SK-N-SH (cell line): ENCODE data around the gene MAML3. TPM values are rescaled to one million over a fixed set of nuclear protein-coding genes. Genes with fewer than 3 reads are reported as not detected.

Experiments
- CTCF ChIA-PET: fragments of 300-600, 350-600 bp; formaldehyde crosslinking; extraction: SDS; loops from one replicate; lab custom pipeline; 2021; lab: Yijun Ruan, JAX
- POLR2A ChIA-PET: fragments of 350-600 bp; sonication (Branson Sonifier 250); formaldehyde crosslinking; extraction: SDS; loops from one replicate; lab custom pipeline; 2020; ENCODE audit warnings: antibody characterized with exemption, inconsistent platforms; lab: Yijun Ruan, JAX
- DNase-seq: peaks from one replicate; pipeline ENCODE4 v3.0.0; 2012
- H2AFZ ChIP-seq: fragments of 200-600 bp; sonication (generic); 2 replicates; pipeline ENCODE4 v1.8.1; 2016; ENCODE audit warnings: antibody characterized with exemption, mild to moderate bottlenecking, low read depth
- H3F3A ChIP-seq: fragments of 200-600 bp; sonication (generic); replicated peaks from 2 replicates; pipeline ENCODE3; 2016; ENCODE audit warnings: antibody characterized with exemption, mild to moderate bottlenecking; ENCODE audit not compliant: insufficient read depth
- H3K27ac ChIP-seq, 2 experiments: fragments of 200-500 bp in 1 of 2; fragments of 200-600 bp in 1 of 2; sonication (Bioruptor generic) in 1 of 2; sonication (generic), shearing (Covaris generic) in 1 of 2; 2 replicates each; pipeline versions ENCODE4 v1.5.1 to v1.6.1; 2014 to 2016; ENCODE audit warnings: low read depth in 2 of 2, inconsistent platforms in 1 of 2, low read length in 1 of 2, mild to moderate bottlenecking in 1 of 2, mixed read lengths in 1 of 2
- H3K27me3 ChIP-seq: fragments of 200-600 bp; sonication (generic), shearing (Covaris generic); 2 replicates; pipeline ENCODE4 v1.6.1; 2016; ENCODE audit warnings: mixed run types; ENCODE audit not compliant: insufficient read depth
- H3K36me3 ChIP-seq, 2 experiments: fragments of 200-500 bp in 1 of 2; fragments of 200-600 bp in 1 of 2; sonication (Bioruptor generic) in 1 of 2; sonication (generic) in 1 of 2; replicated peaks in 1 of 2; 2 replicates each; pipeline versions ENCODE3 to v1.5.1; 2014 to 2016; ENCODE audit warnings: low read length in 1 of 2, mild to moderate bottlenecking in 1 of 2; ENCODE audit not compliant: insufficient read depth in 2 of 2, control insufficient read depth in 1 of 2
- H3K4me1 ChIP-seq, 2 experiments: fragments of 200-500 bp in 1 of 2; fragments of 200-600 bp in 1 of 2; sonication (Bioruptor generic) in 1 of 2; sonication (generic), shearing (Covaris generic) in 1 of 2; 2 replicates each; pipeline versions ENCODE4 v1.5.1 to v1.6.1; 2014 to 2016; ENCODE audit warnings: low read depth in 1 of 2, low read length in 1 of 2, mixed run types in 1 of 2; ENCODE audit not compliant: insufficient read depth in 2 of 2, control insufficient read depth in 1 of 2
- H3K4me2 ChIP-seq: fragments of 200-600 bp; sonication (generic), shearing (Covaris generic); 2 replicates; pipeline ENCODE4 v1.6.1; 2017; ENCODE audit warnings: mixed run types
- H3K4me3 ChIP-seq, 2 experiments: fragments of 200-500 bp in 1 of 2; fragments of 200-600 bp in 1 of 2; sonication (Bioruptor generic) in 1 of 2; sonication (generic), shearing (Covaris generic) in 1 of 2; 2 replicates each; pipeline versions ENCODE4 v1.5.1 to v1.8.1; 2014 to 2016; ENCODE audit warnings: low read depth in 2 of 2, inconsistent platforms in 1 of 2, low read length in 1 of 2, mild to moderate bottlenecking in 1 of 2, mixed read lengths in 1 of 2, moderate library complexity in 1 of 2
- H3K79me2 ChIP-seq: fragments of 200-600 bp; sonication (generic); 2 replicates; pipeline ENCODE4 v1.8.1; 2017; ENCODE audit warnings: mild to moderate bottlenecking; ENCODE audit not compliant: insufficient read depth
- H3K9ac ChIP-seq: fragments of 200-600 bp; sonication (generic); 2 replicates; pipeline ENCODE4 v1.6.1; 2017; ENCODE audit warnings: mixed run types
- H3K9me2 ChIP-seq: fragments of 200-600 bp; sonication (generic); 2 replicates; pipeline ENCODE4 v1.6.1; 2017; ENCODE audit warnings: mixed run types
- H3K9me3 ChIP-seq: fragments of 200-600 bp; sonication (generic); 2 replicates; pipeline ENCODE4 v1.6.1; 2017; ENCODE audit warnings: mixed run types, mild to moderate bottlenecking, moderate library complexity
- H4K20me1 ChIP-seq: fragments of 200-600 bp; sonication (generic); 2 replicates; pipeline ENCODE4 v1.6.1; 2017; ENCODE audit warnings: mild to moderate bottlenecking, mixed run types; ENCODE audit not compliant: insufficient read depth
- CHD2 ChIP-seq: fragments of 150-350 bp; IDR thresholded peaks from 2 replicates; pipeline ENCODE4 v1.6.1; 2018; ENCODE audit warnings: low read length; ENCODE audit not compliant: partially characterized antibody
- ELF1 ChIP-seq: IDR thresholded peaks from 2 replicates; pipeline ENCODE4 v1.4.0; 2012
- FOXJ3 ChIP-seq: sonication (generic); formaldehyde crosslinking; IDR thresholded peaks from 2 replicates; pipeline ENCODE4 v1.5.1; 2020; ENCODE audit warnings: mild to moderate bottlenecking, missing genetic modification reagents
- FOXM1 ChIP-seq: IDR thresholded peaks from 2 replicates; pipeline ENCODE4 v1.4.0; 2012; ENCODE audit warnings: low read depth, mild to moderate bottlenecking
- GABPA ChIP-seq: IDR thresholded peaks from 2 replicates; pipeline ENCODE4 v1.4.0; 2012; ENCODE audit warnings: low read depth, mild to moderate bottlenecking
- GATA2 ChIP-seq: sonication (generic); formaldehyde crosslinking; IDR thresholded peaks from 2 replicates; pipeline ENCODE4 v1.5.0; 2020; ENCODE audit warnings: mild to moderate bottlenecking, missing genetic modification reagents
- IRF3 ChIP-seq: fragments of 150-350 bp; IDR thresholded peaks from 2 replicates; pipeline ENCODE4 v1.6.1; 2016; ENCODE audit warnings: mild to moderate bottlenecking, low read depth, low read length
- MAX ChIP-seq: IDR thresholded peaks from 2 replicates; pipeline ENCODE4 v1.4.0; 2012; ENCODE audit warnings: low read depth
- NFIC ChIP-seq: IDR thresholded peaks from 2 replicates; pipeline ENCODE4 v1.4.0; 2012; ENCODE audit warnings: borderline replicate concordance
- POLR2AphosphoS5 ChIP-seq: IDR thresholded peaks from 2 replicates; pipeline ENCODE4 v1.6.1; 2012; ENCODE audit warnings: low read depth, low read length
- RCOR1 ChIP-seq: fragments of 150-350 bp; IDR thresholded peaks from 2 replicates; pipeline ENCODE4 v1.6.1; 2017; ENCODE audit warnings: antibody characterized with exemption, low read length
- REST ChIP-seq: IDR thresholded peaks from 2 replicates; pipeline ENCODE4 v1.6.1; 2012; ENCODE audit warnings: mild to moderate bottlenecking, low read depth, low read length, moderate library complexity
- RXRA ChIP-seq: IDR thresholded peaks from 2 replicates; pipeline ENCODE4 v1.4.0; 2012; ENCODE audit warnings: low read depth, mild to moderate bottlenecking, borderline replicate concordance
- SIN3A ChIP-seq: IDR thresholded peaks from 2 replicates; pipeline ENCODE4 v1.6.1; 2012; ENCODE audit warnings: low read depth, mild to moderate bottlenecking, low read length, moderate library complexity, borderline replicate concordance
- SMC3 ChIP-seq: IDR thresholded peaks from 2 replicates; pipeline ENCODE4 v1.6.1; 2012; ENCODE audit warnings: low read depth, low read length, improper control_type of control experiment
- TAF1 ChIP-seq: IDR thresholded peaks from 2 replicates; pipeline ENCODE4 v1.6.1; 2012; ENCODE audit warnings: low read depth, mild to moderate bottlenecking, low read length, moderate library complexity, borderline replicate concordance
- USF1 ChIP-seq: IDR thresholded peaks from 2 replicates; pipeline ENCODE4 v1.4.0; 2012; ENCODE audit warnings: low read depth, borderline replicate concordance
- USF2 ChIP-seq: fragments of 150-350 bp; IDR thresholded peaks from 2 replicates; pipeline ENCODE4 v1.6.1; 2017; ENCODE audit warnings: antibody characterized with exemption, low read length, low read depth, borderline replicate concordance
- YY1 ChIP-seq: IDR thresholded peaks from 2 replicates; pipeline ENCODE4 v1.4.0; 2012; ENCODE audit warnings: low read depth, mild to moderate bottlenecking
- ZBTB33 ChIP-seq: IDR thresholded peaks from 2 replicates; pipeline ENCODE4 v1.4.0; 2012; ENCODE audit warnings: low read depth, borderline replicate concordance
- WGBS: methylation state at CpG from one replicate; pipeline ENCODE4 v1.1.6; 2017; ENCODE audit warnings: low lambda C conversion rate; 5-methylcytosine and 5-hydroxymethylcytosine counted together
- polyA plus RNA-seq, 3 experiments: library from polyadenylated mRNA; depleted of rRNA; stranded (reverse); fragments of >200 nt; gene quantifications; 2 replicates each; pipeline ENCODE4 v1.2.3, GENCODE V29; 2012

MAML3 gene
- polyA plus RNA-seq, 1 of the 3 experiments (the other 2 are of a cell fraction): 5.3 TPM

- TF ChIP-seq RCOR1 (peak; percentile 32; the same call in 1 of the 2 replicates), CHD2 (no peak), FOXJ3 (peak; percentile 82; the same call in 1 of the 2 replicates), USF1 (no peak), NFIC (no peak), USF2 (no peak), SMC3 (no peak), POLR2AphosphoS5 (no peak), GATA2 (CRISPR knock-in tag) (peak; percentile 61)
Observed at GRCh38 chr4:139934708-139935195, 219.2 kb downstream of the MAML3 start (continued).

- Histone ChIP-seq H3K36me3 (no peaks in the 10 kb centered on the region), H3K27me3 (no peaks in the 10 kb centered on the region), H3K9ac (no peak overlapping the region), H3K4me2 (0 out of 2 replicates have a peak overlapping the region, but pooled peaks have one; percentile 17), H3K9me3 (no peaks in the 10 kb centered on the region), H3K27ac (peak overlapping the region; percentile 41 to 71; a peak in 3 of 4 replicates), H3K4me3 (no peak overlapping the region), H4K20me1 (no peaks in the 10 kb centered on the region), H3K4me1 (peaks cover 5 to 59% of the 10 kb centered on the region in 2 experiments), H3F3A (no peaks in the 10 kb centered on the region), H3K79me2 (no peaks in the 10 kb centered on the region), H3K9me2 (no peaks in the 10 kb centered on the region), H2AFZ (peak overlapping the region; percentile 44; the same call in 1 of the 2 replicates)
- WGBS: 48% methylated on average over 10 of the region's 10 CpGs
- ChIA-PET CTCF (interaction anchor here (1.0 to 2.8 kb wide), 6 partner anchors 12 to 277 kb away, joined by 3 to 11 read pairs (median 4); no protein-coding TSS in a partner anchor), POLR2A (interaction anchor here (1.0 to 2.2 kb wide), 10 partner anchors 9 to 217 kb away, joined by 3 to 8 read pairs (median 4); no protein-coding TSS in a partner anchor)
- DNase-seq: peak; percentile 68
- TF ChIP-seq ELF1: no peak
- no peak for TF ChIP-seq GABPA
- TF ChIP-seq SMC3: no peak
- no peak for TF ChIP-seq MAX
- TF ChIP-seq CHD2: peak; percentile 56
- TF ChIP-seq USF2: no peak
- TF ChIP-seq ZBTB33: no peak
- no peak for TF ChIP-seq RXRA
- no peak for TF ChIP-seq REST
- no peak for TF ChIP-seq NFIC
- TF ChIP-seq YY1: no peak
- no peak for TF ChIP-seq IRF3
- TF ChIP-seq FOXM1: no peak
- TF ChIP-seq TAF1: no peak
- no peak for TF ChIP-seq SIN3A
Observed at GRCh38 chr4:139934057-139934707, 219.8 kb downstream of the MAML3 start.
